GM12872 (cell line): ENCODE data around the gene CD200R1.

ENCODE experiments used
- CTCF ChIP-seq: IDR thresholded peaks from 3 replicates; pipeline ENCODE4 v1.5.1; 2011; ENCODE audit warnings: low read depth, mild to moderate bottlenecking, low read length, moderate library complexity; ENCODE audit not compliant: insufficient read depth

The CD200R1 gene

GRCh38 chr3:112884678-112885290 is 90.1 kb downstream of the CD200R1 start:
- TF ChIP-seq CTCF: no peak

- TF ChIP-seq CTCF: no peak
Measured at GRCh38 chr3:112881891-112882290, 93.0 kb downstream of the CD200R1 start.

GRCh38 chr3:112875561-112875960 is 99.3 kb downstream of the CD200R1 start:
- TF ChIP-seq CTCF: no peak

- no peak for TF ChIP-seq CTCF
Measured at GRCh38 chr3:112874725-112875124, 100.2 kb downstream of the CD200R1 start.

GRCh38 chr3:112873632-112874031 is 101.3 kb downstream of the CD200R1 start:
- no peak for TF ChIP-seq CTCF

- no peak for TF ChIP-seq CTCF
Measured at GRCh38 chr3:112871735-112872134, 103.2 kb downstream of the CD200R1 start.
